Mesenchymal stem cell (in vitro differentiated cells and primary cell): Measurements from ENCODE around the gene TYMP.
"Not testable (repeated sequence)": the region's sequence is repeated elsewhere in the genome, so short reads cannot be mapped to it uniquely, and the experiment has no call there.

Experiments used
- DNase-seq: peaks from one replicate; pipeline ENCODE4 v3.0.0-alpha.2; 2013
- H2AFZ ChIP-seq: one replicate; pipeline ENCODE4 v1.6.1; 2013; ENCODE audit warnings: low read depth, mild to moderate bottlenecking, control low read depth, inconsistent platforms, low read length, moderate library complexity
- H2AK5ac ChIP-seq: 2 replicates; pipeline ENCODE4 v1.6.1; 2013; ENCODE audit warnings: low read length, moderate library complexity, mild to moderate bottlenecking, inconsistent platforms; ENCODE audit not compliant: severe bottlenecking
- H2BK120ac ChIP-seq: one replicate; pipeline ENCODE4 v1.6.1; 2013; ENCODE audit warnings: low read depth, mild to moderate bottlenecking, inconsistent platforms, low read length, moderate library complexity
- H2BK12ac ChIP-seq, 2 experiments: one replicate each; pipeline ENCODE4 v1.6.1; 2013; ENCODE audit warnings: inconsistent platforms in 2 of 2, low read length in 2 of 2, mild to moderate bottlenecking in 2 of 2, moderate library complexity in 2 of 2, control low read depth in 1 of 2
- H2BK15ac ChIP-seq: one replicate; pipeline ENCODE4 v1.6.1; 2013; ENCODE audit warnings: mild to moderate bottlenecking, low read depth, inconsistent platforms; ENCODE audit not compliant: poor library complexity, severe bottlenecking
- H2BK5ac ChIP-seq: 2 replicates; pipeline ENCODE4 v1.6.1; 2013; ENCODE audit warnings: low read depth, mild to moderate bottlenecking, low read length, control low read depth, inconsistent platforms; ENCODE audit not compliant: poor library complexity, severe bottlenecking
- H3K14ac ChIP-seq, 2 experiments: one replicate each; pipeline ENCODE4 v1.6.1; 2013; ENCODE audit warnings: inconsistent platforms in 2 of 2, low read length in 2 of 2, control low read depth in 1 of 2, mild to moderate bottlenecking in 1 of 2, moderate library complexity in 1 of 2
- H3K18ac ChIP-seq, 2 experiments: one replicate each; pipeline ENCODE4 v1.6.1; 2013; ENCODE audit warnings: inconsistent platforms in 2 of 2, low read length in 2 of 2, control low read depth in 1 of 2, low read depth in 1 of 2, mild to moderate bottlenecking in 1 of 2
- H3K23ac ChIP-seq, 2 experiments: one replicate each; pipeline ENCODE4 v1.6.1; 2013; ENCODE audit warnings: inconsistent platforms in 2 of 2, low read length in 2 of 2, mild to moderate bottlenecking in 2 of 2, moderate library complexity in 2 of 2, control low read depth in 1 of 2
- H3K27ac ChIP-seq: 2 replicates; pipeline ENCODE4 v1.5.1; 2013; ENCODE audit warnings: mild to moderate bottlenecking, moderate library complexity, low read length, control low read depth, inconsistent platforms; ENCODE audit not compliant: poor library complexity, severe bottlenecking
- H3K27me3 ChIP-seq, 2 experiments: 2 replicates each; pipeline versions ENCODE4 v1.6.1 to v1.7.0; 2013; ENCODE audit warnings: low read length in 2 of 2, mild to moderate bottlenecking in 2 of 2, moderate library complexity in 2 of 2, control low read depth in 1 of 2, inconsistent platforms in 1 of 2; ENCODE audit not compliant: control insufficient read depth in 1 of 2, insufficient read depth in 1 of 2
- H3K36me3 ChIP-seq, 2 experiments: 2 replicates each; pipeline versions ENCODE4 v1.6.1 to v1.7.0; 2013; ENCODE audit warnings: low read length in 2 of 2, control low read depth in 1 of 2, inconsistent platforms in 1 of 2, low read depth in 1 of 2, mild to moderate bottlenecking in 1 of 2; ENCODE audit not compliant: insufficient read depth in 2 of 2, control insufficient read depth in 1 of 2
- H3K4ac ChIP-seq, 2 experiments: one replicate each; pipeline ENCODE4 v1.6.1; 2013; ENCODE audit warnings: inconsistent platforms in 2 of 2, low read length in 2 of 2, mild to moderate bottlenecking in 2 of 2, moderate library complexity in 2 of 2, control low read depth in 1 of 2, low read depth in 1 of 2
- H3K4me1 ChIP-seq: 2 replicates; pipeline ENCODE4 v1.6.1; 2013; ENCODE audit warnings: low read depth, low read length, control low read depth; ENCODE audit not compliant: control insufficient read depth, insufficient read depth
- H3K4me2 ChIP-seq: 2 replicates; pipeline ENCODE4 v1.6.1; 2013; ENCODE audit warnings: low read length, mild to moderate bottlenecking, inconsistent platforms; ENCODE audit not compliant: poor library complexity, severe bottlenecking
- H3K4me3 ChIP-seq, 2 experiments: 2 replicates each; pipeline versions ENCODE4 v1.5.1 to v1.7.0; 2013; ENCODE audit warnings: low read length in 2 of 2, mild to moderate bottlenecking in 2 of 2, control low read depth in 1 of 2, low read depth in 1 of 2; ENCODE audit not compliant: insufficient read depth in 1 of 2
- H3K79me1 ChIP-seq: replicated peaks from 2 replicates; pipeline ENCODE4 v1.6.1; 2013; ENCODE audit warnings: mild to moderate bottlenecking, control low read depth, low read length, inconsistent platforms; ENCODE audit not compliant: poor library complexity, severe bottlenecking
- H3K9ac ChIP-seq: 2 replicates; pipeline ENCODE4 v1.7.0; 2013; ENCODE audit warnings: mild to moderate bottlenecking, low read length, moderate library complexity
- H3K9me3 ChIP-seq: 2 replicates; pipeline ENCODE4 v1.7.0; 2013; ENCODE audit warnings: mild to moderate bottlenecking, low read length; ENCODE audit not compliant: control insufficient read depth
- H4K8ac ChIP-seq: one replicate; pipeline ENCODE4 v1.6.1; 2013; ENCODE audit warnings: inconsistent platforms, mild to moderate bottlenecking, low read length, moderate library complexity
- H4K91ac ChIP-seq: one replicate; pipeline ENCODE4 v1.6.1; 2013; ENCODE audit warnings: mild to moderate bottlenecking, low read length, inconsistent platforms
- WGBS: methylation state at CpG from one replicate; pipeline ENCODE4 v1.1.7; 2013; ENCODE audit warnings: mixed read lengths; 5-methylcytosine and 5-hydroxymethylcytosine counted together

The TYMP gene

GRCh38 chr22:50521710-50522109 is 8.1 kb downstream of the TYMP start:
- H3K4me1 ChIP-seq: peaks cover 19% of the 10 kb centered on the region
- 99% methylated on average over 10 of the region's 10 CpGs for WGBS
- no peaks in the 10 kb centered on the region for H3K9me3 ChIP-seq
- H3K9ac ChIP-seq: no peak overlapping the region
- no peak overlapping the region for H3K18ac ChIP-seq
- H4K91ac ChIP-seq: no peak overlapping the region
- peaks cover 62 to 65% of the 10 kb centered on the region in 2 experiments for H3K36me3 ChIP-seq
- no peak overlapping the region for H3K4me2 ChIP-seq
- no peak overlapping the region for H3K4me3 ChIP-seq
- H2BK15ac ChIP-seq: no peak overlapping the region
- no peak overlapping the region for H3K4ac ChIP-seq
- H3K79me1 ChIP-seq: peaks cover 41% of the 10 kb centered on the region
- H2AFZ ChIP-seq: no peak overlapping the region
- H3K23ac ChIP-seq: no peak overlapping the region
- no peak overlapping the region for H2AK5ac ChIP-seq
- no peak overlapping the region for H3K14ac ChIP-seq
- H3K27ac ChIP-seq: no peak overlapping the region
- no peak for DNase-seq
- H2BK12ac ChIP-seq: no peak overlapping the region
- H2BK120ac ChIP-seq: no peak overlapping the region
- H2BK5ac ChIP-seq: no peak overlapping the region
- no peaks in the 10 kb centered on the region for H3K27me3 ChIP-seq
- H4K8ac ChIP-seq: no peak overlapping the region

GRCh38 chr22:50520826-50521453 is 8.9 kb downstream of the TYMP start:
- Histone ChIP-seq H3K27ac (no peak overlapping the region), H3K23ac (no peak overlapping the region), H3K9me3 (no peaks in the 10 kb centered on the region), H3K4me1 (peaks cover 13% of the 10 kb centered on the region), H2AK5ac (no peak overlapping the region), H3K18ac (no peak overlapping the region), H3K4me2 (no peak overlapping the region), H2BK120ac (no peak overlapping the region), H3K79me1 (peaks cover 47% of the 10 kb centered on the region), H3K4me3 (no peak overlapping the region), H3K27me3 (no peaks in the 10 kb centered on the region), H2AFZ (no peak overlapping the region), H4K91ac (no peak overlapping the region), H3K4ac (no peak overlapping the region), H3K9ac (no peak overlapping the region), H3K36me3 (peaks cover 66 to 73% of the 10 kb centered on the region in 2 experiments), H2BK12ac (no peak overlapping the region), H4K8ac (no peak overlapping the region), H3K14ac (no peak overlapping the region), H2BK5ac (no peak overlapping the region), H2BK15ac (no peak overlapping the region)
- 96% methylated on average over 13 of the region's 13 CpGs for WGBS
- DNase-seq: no peak

- not testable (repeated sequence) for H3K4me3 ChIP-seq, H4K8ac ChIP-seq, H2BK15ac ChIP-seq, DNase-seq, H2BK5ac ChIP-seq, H3K9me3 ChIP-seq, H3K23ac ChIP-seq, H2BK12ac ChIP-seq, H3K4me2 ChIP-seq, H3K18ac ChIP-seq, H3K9ac ChIP-seq, H2AK5ac ChIP-seq, H2AFZ ChIP-seq, H3K27me3 ChIP-seq, H3K4ac ChIP-seq, H4K91ac ChIP-seq, H3K27ac ChIP-seq, H3K14ac ChIP-seq, H2BK120ac ChIP-seq
- H3K4me1 ChIP-seq: peaks cover 13% of the 10 kb centered on the region
- peaks cover 51% of the 10 kb centered on the region for H3K79me1 ChIP-seq
- WGBS: 96% methylated on average over 8 of the region's 8 CpGs
- peaks cover 66 to 73% of the 10 kb centered on the region in 2 experiments for H3K36me3 ChIP-seq
These were observed 9.6 kb downstream of the TYMP start for GRCh38 chr22:50520184-50520583.

GRCh38 chr22:50519151-50519550 is 10.7 kb downstream of the TYMP start:
- peaks cover 9% of the 10 kb centered on the region for H3K4me1 ChIP-seq
- no peak overlapping the region for H3K14ac ChIP-seq
- H2BK120ac ChIP-seq: no peak overlapping the region
- H3K4ac ChIP-seq: no peak overlapping the region
- H3K9me3 ChIP-seq: no peaks in the 10 kb centered on the region
- H3K9ac ChIP-seq: no peak overlapping the region
- no peak overlapping the region for H2BK12ac ChIP-seq
- H2AFZ ChIP-seq: no peak overlapping the region
- H3K4me2 ChIP-seq: no peak overlapping the region
- no peak overlapping the region for H2BK5ac ChIP-seq
- H3K27me3 ChIP-seq: no peaks in the 10 kb centered on the region
- no peak overlapping the region for H4K91ac ChIP-seq
- no peak overlapping the region for H2BK15ac ChIP-seq
- over 99% methylated on average over 8 of the region's 8 CpGs for WGBS
- no peak overlapping the region for H3K23ac ChIP-seq
- peaks cover 60% of the 10 kb centered on the region for H3K79me1 ChIP-seq
- DNase-seq: no peak
- no peak overlapping the region for H4K8ac ChIP-seq
- H3K27ac ChIP-seq: no peak overlapping the region
- H3K4me3 ChIP-seq: no peak overlapping the region
- H2AK5ac ChIP-seq: no peak overlapping the region
- no peak overlapping the region for H3K18ac ChIP-seq
- H3K36me3 ChIP-seq: peaks cover 66 to 75% of the 10 kb centered on the region in 2 experiments
